GM12892 (cell line): Measurements from ENCODE around the gene TMEM9B.

Experiments
- POLR2A ChIP-seq: IDR thresholded peaks from 2 replicates; pipeline ENCODE4 v1.6.1; 2011; ENCODE audit warnings: low read depth, low read length, control low read depth
- POLR2AphosphoS5 ChIP-seq: IDR thresholded peaks from 2 replicates; pipeline ENCODE4 v1.6.1; 2011; ENCODE audit warnings: low read depth, low read length, control low read depth

DNA sequence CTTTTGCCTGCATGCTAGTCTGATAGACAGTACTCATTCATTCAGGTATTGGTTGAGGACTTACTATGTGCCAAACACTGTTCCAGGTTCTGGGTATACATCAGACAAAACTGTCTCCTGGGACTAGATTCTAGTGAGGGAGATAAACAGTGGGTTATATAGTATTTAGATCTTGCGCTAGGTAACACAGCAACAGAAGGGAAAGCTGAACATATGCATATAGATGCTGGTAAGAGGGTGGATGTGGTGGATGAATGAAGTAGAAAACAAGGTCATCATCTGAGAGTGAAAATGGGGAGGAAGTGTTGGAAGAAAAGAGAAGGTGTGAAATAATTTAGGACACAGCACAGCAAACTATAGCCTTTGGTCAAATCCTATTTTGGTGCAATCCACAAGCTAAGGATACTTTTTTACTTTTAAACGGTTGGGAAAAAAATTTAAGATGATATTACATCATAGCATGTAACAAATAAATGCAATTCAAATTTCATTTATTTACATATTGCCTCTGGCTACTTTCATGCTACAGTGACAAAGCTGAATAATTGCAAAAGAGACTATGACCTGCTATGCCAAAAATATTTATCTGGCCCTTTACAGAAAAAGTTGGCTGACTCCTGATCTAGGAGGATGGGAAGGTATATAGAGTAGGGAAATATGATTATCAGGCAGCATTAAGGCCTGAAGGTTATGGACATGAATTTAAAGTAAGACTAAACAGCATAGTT lies 7.1 kb upstream of the TMEM9B start:
- TF ChIP-seq POLR2A (no peak), POLR2AphosphoS5 (no peak)
